Activated CD8-positive, alpha-beta memory T cell treated with anti-CD3 and anti-CD28 coated beads, Interleukin-2, amount 50 U/mL, for 1 hour (primary cell): ENCODE measurements around the gene APOO.

ENCODE experiments used
- DNase-seq: peaks from one replicate; pipeline ENCODE4 v3.0.0-alpha.2; 2020; ENCODE audit errors: extremely low read depth

The APOO gene

DNA sequence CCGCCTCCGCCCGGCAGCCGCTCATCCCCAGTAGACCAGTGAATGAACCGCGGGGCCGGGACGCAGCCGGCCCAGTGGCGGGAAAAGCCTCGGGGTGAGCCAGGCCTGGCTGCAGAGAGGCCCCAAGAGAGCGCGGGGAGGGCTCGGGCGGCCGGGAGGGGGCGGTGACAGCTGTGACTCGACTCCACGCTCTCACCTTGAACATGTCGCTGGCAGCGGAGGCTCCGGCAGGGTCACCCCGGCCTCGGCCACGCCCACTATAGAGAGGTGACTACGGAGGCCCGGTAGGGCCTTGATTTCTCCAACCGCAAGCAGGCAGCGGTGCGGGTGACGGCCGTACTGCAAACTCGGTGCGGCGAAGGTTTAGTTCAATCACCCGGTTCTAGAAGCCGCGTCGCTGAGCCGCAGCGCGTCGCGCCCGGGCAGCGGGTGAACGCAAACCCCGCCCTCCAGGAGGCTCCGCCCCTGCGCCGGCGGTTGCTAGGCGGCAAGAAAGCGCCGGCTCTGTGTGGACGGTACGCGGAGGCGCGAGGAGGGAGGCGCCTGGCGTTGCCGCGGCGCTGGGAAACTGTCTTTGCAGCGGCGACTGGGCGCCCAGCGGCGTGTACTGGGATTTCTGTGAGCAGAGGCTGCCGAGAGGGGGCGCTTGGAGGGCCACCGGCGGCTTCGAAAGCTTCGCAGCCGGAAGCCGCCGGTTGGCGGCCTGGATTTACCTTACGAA, at the start of gene APOO, which contains the start of gene CXorf58:
APOO (minus strand) TSS at position 441 of the 721 bp plus-strand sequence; CDS start at position 205, 236 bp downstream.
CXorf58 (plus strand) TSS at position 509 of the 721 bp plus-strand sequence. CDS start 2,297 bp downstream, outside the sequence.
- DNase-seq = peak; percentile 72

DNA sequence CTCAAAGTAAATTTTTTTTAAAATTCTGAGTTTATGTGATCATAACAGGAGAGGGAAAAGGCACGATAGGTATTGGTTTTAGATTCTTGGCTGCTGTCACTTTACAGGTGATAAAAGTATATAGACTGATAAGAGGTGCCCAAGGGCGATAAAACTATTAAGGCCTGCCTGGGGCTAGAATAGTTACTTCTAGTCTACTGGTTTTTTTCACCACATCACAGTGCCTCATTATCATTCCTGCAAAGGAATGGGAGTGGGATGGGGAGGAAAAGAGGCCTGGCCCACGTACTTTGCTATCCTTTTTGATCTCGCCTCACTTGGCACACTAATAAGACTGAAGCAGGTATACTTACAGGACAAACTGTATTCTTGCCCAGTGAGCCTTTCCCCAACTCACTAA, 46.7 kb upstream of the APOO start:
- DNase-seq = no peak

DNA sequence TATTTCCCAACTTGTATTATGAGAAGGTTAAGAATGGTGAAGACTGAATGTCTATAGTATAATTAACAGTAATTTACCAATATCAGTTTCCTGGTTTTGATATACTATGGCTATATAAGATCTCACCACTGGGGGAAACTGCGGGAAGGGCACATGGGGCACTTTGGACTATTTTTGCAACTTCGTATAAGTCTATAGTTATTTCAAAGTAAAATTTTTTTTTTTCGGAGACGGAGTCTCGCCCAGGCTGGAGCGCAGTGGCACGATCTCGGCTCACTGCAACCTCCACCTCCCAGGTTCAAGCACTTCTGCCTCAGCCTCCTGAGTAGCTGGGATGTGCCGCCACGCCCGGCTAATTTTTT, 46.2 kb upstream of the APOO start:
- no peak for DNase-seq

DNA sequence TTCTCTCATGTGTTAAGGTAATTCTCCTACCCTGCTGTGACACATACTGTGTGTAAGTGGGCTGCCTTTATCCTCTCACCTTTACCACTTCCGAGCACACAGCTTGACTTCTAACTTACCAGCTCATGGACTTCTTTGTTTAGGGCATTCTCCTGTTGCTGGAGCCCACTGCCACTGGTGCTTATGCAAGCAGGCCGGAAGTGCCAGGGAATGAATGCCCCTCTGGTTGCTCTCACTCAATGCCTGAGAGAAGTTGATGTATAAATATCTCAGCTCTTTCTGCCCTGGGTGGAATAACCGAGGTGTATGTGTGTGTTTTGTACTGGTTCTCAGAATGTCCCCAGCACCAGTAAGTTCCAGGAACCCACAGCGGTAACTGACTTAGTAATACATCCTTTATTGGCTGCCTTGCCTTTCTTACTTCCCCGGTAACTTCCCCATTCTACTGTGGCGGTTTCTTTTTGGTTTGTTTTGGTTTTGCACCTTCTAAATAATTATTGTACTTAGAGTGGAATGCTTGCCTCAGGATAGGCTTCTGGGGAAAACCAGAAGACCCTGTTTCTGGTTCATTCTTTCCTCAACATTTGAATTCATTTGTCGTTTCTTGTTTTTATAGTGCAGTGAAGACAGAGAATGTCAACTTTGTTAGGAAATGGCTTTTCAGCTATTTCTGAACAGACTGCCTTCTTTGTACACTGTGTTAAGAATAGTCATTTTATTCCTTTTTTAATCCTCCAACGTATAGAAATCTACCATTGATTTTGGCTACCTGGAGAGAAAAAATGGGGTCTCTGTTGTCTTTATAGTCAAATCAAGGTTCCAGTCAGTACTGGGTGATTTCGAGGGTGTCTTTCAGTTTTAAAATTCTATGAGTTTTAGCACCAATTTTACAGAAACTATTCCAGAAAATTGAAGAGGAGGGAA, 45.5 kb upstream of the APOO start:
- DNase-seq = no peak

DNA sequence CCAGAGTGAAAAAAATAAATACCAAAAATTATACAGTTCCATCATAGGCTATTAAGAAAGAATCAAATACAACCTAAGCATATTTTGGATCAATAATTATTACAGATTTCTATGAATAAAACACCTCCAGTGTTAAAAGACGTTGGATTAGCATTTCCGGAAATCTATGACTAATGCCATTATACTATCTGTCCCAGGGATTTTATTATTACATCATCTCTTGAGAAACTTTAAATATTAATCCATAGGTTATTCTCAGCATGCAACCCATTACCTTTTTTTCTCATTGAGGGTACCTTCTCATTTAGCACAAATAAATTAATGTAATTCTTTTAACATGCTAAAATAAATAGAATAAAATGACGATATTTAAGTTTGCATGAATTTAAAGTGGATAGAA, 44.7 kb upstream of the APOO start:
- no peak for DNase-seq

DNA sequence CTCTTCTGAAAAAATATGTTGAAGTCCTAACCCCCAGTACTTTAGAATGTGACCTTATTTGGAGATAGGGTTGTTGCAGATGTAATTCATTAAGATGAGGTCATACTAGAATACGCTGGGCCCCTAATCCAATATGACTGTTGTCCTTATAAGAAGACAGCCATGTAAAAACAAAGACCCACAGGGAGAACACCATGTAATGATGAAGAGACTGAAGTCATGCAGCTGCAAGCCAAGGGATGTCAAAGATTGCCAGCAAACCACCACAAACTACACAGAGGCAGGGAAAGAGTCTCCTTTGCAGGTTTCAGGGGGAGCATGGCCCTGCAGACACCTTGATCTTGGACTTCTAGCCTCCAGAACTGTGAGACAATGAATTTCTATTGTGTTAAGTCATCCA, 37.5 kb upstream of the APOO start:
- no peak for DNase-seq

DNA sequence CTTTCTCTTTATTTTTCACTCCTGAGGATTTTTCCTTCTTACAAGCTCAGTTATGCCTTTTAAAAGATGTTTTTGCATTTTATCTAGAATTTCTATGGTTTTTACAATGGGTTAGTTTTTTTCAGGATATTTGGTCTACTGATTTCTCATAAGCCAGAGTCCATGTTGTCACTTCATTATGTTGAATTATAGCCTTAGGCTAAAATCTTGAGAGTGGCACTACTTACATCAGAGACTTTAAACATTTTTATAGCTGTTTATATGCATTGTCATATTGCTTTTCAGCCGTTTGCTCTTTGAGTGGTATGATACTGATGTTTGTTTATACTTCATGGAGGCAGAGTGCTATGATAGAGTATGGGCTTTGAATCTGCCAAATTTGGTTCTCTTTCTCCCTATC, 36.5 kb upstream of the APOO start:
- no peak for DNase-seq

DNA sequence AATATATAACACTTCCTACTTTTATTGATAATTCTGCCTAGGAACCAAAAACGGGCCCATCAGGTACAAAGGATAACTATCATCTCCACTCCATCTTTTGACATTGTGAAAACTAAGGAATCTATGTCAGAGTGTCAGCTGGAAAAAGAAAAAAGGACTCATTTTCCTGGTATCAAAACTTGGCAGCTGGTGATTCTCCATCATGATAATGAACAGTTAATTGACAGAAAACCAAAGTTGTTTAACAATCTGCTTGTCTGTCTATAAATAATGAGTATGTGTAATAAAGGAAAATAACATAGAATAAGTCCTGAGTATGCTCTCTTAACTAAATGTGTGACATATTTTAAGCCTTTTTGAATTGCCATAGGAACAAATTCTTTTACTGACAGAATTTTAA, 31.5 kb upstream of the APOO start:
- DNase-seq = no peak

DNA sequence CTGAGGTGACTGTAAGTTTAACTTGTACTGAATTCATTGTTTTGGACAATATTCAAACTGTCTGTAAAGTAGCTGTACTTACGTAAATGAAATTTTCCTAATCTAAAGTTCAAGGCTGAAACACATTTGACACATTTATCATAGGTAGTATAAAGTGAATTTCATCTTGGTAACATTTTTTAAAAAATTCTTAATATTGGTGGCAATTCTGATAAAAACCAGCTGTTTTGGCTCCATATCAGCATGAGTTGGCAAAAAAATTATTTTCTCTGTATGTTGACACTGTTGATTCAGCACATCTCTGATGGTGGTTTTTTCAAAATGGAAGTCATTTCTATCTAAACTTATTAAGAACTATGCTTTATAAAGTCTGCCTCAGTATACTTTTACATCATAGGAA, 31.0 kb upstream of the APOO start:
- DNase-seq = no peak

DNA sequence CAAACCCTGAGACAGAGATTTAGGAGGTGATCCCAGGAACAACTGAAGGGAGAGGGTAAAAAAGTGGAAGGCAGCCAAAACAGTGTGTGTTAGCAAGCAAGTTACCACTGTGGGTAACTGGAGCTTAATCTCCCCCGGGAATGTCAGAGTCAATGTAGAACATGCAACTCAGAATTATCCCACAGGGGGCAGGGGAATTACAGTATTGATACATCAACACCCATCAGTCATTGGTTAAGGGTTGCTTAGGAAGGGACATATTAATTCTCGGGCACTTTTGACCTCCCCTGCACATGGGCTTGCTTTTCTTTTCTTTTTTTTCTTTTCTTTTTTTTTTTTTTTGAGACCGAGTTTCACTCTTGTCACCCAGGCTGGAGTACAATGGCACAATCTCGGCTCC, 29.4 kb upstream of the APOO start:
- no peak for DNase-seq

DNA sequence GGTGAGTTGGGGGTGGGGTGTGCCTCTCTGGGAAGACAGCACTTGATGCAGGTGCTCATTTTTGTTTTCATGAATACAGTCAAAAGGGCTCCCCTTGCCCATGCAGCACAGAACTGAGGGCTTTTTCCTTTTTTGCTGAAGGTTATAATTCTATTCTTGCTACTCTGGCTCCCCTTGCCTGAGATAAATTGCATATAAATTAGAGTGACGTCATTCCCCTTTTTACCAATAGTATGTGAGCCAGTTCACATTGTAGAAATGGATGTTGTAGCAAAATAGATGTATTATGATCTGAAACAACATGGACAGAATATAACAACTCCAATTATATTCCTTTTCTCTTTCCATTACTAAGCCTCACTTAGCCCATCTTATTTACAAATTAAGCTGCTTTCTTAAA, 28.4 kb upstream of the APOO start:
- DNase-seq = no peak

DNA sequence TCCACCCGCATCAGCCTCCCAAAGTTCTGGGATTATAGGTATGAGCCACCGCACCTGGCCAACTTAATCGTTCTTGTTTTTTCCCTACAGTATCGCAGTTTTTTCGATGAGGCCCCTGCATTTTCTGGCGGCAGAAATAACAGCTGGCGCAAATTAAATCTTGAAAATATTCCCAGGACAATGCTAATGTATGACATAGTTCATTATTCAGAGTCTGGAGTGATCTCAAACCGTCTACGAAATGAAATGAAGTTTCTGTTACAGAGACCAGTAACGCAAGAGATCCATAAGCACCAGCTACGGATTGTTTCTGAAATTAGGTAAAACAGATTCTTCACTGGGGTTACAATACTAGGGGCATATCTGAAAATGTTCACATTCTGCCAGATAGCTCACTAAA, 27.4 kb upstream of the APOO start:
- DNase-seq = no peak

DNA sequence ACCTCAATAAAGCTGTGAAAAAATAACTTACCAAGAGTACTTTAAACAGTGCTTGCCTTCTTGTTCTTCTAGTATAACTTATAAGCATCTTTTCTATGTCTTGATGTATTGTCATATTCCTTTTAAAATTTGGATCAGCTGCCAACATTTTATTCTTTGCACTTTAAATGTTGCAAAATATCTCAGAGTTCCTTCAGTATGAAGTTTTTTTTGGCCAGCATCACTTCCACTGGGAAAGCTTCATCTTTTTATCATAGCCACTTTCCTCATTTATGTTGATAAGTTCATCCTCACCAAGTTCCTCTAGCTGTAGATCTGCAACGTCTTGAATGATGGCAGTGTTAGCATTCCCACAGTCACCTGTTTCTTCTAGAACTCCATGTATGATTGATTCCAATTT, 24.3 kb upstream of the APOO start:
- DNase-seq = no peak

DNA sequence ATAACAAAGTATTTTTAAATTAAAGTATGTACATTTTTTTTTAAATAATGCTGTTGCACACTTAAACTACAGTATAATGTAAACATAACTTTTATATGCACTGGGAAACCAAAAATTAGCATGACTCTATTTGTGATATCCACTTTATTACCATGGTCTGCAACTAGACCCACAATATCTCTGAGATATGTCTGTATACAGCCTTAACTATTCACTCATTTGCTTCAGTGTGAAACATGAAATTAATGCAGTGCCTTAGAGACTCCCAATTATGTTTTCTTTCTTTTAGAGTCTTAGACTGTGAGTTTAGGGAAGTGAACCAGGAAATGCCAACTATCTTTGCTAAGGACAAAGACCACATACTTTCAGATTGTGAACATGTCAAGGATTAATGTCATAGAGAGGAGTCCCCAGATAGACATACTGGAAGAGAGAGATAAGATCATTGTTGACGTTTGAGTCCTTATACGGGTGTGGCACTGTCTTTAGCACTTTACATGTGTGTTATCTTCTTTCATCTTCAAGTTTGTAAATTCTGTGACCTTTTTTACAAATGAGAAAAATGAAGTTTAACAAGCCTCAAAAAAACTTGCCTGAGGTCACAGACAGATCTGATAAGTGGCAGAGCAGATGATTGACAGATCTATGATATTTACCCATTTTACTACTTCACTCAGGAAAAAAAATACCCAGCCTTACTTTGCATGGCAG, 23.3 kb upstream of the APOO start:
- no peak for DNase-seq

DNA sequence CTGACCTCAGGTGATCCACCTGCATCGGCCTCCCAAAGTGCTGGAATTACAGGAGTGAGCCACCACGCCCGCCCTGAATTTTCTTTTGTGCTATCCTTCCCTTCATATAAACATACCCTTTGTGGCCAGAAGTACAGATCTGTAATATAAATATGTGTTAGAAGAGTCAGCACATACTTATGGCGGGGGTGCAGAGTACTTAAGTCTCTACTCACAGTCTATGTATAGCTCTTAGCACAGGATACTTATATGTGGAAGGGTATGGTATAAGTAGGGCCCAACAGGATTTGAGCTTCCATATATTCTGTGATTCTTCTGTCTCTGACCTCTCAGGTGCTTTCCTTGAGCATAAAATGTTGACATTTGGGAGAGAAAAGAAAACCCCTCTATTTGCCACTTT, 18.3 kb upstream of the APOO start:
- DNase-seq = no peak

DNA sequence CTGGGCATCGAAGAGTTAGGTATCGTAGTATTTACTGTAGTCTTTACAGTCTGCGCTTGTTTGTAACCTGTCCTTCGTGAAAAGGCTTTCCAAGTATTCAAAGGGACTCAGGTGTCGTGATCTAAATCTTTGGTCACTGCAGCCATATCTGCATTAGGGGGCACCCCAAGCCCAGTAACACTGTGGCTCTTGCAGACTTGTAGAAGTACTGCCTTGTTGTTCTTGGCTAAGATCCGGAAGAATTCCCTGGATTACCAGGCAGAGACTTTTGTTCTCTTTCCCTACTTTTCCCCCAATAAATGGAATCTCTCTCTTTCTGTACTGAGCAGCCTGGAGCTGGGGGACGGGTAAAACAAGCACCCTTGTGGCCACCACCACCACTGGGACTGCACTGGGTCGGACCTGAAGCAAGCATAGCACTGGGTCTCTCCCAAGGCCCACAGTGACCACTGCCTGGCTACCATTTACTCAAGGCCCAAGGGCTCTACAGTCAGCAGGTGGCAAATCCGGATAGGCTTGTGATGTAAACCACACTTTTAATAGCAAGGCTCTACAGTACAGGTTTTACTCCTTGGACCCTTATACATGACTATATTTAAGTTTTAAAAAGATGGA, 12.1 kb upstream of the APOO start:
- no peak for DNase-seq

DNA sequence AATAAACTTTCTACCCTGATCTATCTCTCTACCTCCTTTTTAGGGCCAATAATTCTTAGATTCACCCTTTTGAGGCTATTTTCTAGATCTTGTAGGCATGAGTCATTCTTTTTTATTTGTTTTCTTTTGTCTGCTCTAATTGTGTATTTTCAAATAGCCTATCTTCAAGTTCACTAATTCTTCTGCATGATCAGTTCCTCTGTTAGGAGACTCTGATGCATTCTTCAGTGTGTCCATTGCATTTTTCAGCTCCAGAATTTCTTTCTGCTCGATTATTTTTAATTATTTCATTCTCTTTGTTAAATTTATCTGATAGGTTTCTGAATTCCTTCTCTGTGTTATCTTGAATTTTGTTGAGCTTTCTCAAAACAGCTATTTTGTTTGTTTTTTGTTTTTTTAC, 11.4 kb upstream of the APOO start:
- no peak for DNase-seq

DNA sequence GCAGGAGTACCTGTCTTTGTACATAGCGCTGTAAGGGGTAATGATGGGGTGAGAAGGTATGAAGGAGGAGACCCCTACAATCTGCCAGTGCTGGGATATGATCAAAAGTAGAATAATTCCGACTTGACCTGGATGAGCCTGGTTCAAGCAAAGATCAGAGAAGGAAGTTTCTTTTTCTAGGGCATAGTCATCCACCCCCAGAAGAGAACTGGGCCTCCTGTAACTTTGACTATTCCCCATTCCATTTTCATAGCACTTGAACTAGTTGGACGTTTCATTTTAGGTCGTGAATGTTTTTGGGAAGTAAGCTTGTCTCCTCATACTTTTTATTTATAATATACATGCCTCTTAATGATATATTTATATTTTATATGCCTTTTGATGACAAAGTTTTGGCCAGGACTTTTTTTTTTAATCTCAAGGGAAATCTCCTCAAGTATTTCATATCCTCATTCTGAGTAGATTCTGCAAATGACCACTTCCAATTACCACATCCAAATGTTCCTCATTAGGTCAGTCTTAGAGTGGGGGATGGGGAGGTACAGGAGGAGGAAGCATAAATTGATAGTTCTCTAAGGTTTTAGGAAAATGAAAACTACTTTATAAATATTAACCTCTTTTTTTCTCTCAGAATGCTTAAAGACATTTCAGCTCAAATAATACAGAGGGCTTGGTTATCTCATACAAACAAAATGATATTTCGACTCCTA, 3.5 kb upstream of the APOO start:
- no peak for DNase-seq

DNA sequence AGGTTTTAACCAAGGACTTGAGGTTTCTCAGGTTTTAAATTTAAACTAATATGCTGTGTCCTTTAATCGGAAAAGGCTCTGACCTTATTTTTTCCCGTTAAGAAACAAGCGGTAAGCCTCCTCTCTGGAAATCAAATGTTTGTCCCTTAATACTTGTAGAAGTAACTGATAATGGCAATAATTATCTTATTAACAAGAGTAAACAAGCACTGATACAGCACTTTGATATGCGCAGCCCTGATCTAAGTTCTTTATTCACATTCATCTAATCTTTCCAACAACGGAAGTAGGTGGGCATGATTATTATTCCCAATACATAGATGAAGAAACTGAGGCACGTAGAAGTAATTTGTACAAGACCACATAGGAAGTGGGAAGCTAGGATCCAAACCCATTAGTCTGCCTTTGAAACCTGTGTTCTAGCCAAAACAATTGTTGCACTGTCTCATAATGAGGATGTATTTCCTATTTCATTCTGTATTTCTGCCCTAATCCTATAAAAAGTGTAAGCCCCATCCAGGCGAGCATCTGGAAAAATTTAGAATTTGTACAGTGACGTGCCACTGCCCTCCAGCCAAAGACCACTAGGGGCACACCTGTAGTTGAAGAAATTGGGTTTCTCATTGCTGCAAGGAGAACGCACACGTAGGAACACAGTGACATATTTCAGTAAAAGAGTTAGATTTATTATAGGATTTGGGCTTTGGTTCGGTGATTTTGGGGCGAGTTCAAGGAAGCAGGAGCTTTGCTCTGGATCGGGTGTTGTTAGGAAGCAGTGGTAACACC, 674 bp upstream of the APOO start:
- DNase-seq = no peak

DNA sequence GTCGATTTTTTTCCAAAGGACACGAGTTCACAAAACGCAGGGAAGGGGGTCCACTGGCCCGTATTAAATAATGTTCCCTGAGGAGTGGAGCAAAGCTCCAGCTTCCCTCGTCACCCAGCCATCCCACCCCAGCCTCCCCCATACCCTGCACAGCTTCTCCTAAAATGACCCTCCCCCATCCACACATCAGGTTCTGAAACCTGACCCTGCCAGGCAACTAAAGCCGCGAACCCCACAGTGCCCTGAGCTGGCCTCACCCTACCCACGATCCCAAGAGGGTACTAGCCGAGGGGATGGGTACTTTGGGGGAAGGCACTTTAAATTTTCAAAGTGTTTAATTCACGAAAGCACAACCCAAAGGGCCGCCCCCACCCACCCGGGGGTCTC, 634 bp downstream of the APOO start:
- no peak for DNase-seq

DNA sequence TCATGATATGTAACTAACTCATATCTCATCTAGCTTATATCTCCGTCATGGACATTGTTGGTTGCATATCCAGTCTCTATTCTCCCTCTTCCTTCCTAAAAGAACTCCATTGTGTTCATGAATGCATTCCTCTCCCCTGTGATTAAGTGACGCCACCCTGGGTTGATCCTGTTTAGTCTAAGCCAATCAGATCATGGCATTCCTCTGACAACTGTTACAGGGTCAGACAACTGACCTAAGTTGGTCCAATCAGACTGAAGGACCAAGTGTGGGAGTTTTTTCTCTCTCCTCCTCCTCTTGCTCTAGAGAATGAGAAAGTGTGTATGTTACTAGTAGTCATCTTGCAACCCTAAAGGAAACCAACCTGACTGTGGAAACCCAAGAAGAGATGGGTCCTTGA, 3.6 kb downstream of the APOO start:
- no peak for DNase-seq
